GM18526 (cell line): ENCODE data around the gene ITGBL1.

Experiments used
- POLR2A ChIP-seq: IDR thresholded peaks from 3 replicates; pipeline ENCODE4 v1.6.1; 2011; ENCODE audit not compliant: insufficient read length; ENCODE audit errors: extremely low read depth

ITGBL1 gene

GRCh38 chr13:101429733-101430132 lies 22.7 kb upstream of the ITGBL1 start:
- no peak for TF ChIP-seq POLR2A

GRCh38 chr13:101433895-101434294 lies 18.6 kb upstream of the ITGBL1 start:
- TF ChIP-seq POLR2A: no peak

- no peak for TF ChIP-seq POLR2A
These were observed 18.0 kb upstream of the ITGBL1 start for GRCh38 chr13:101434486-101434885.

- TF ChIP-seq POLR2A: no peak
These were observed 4.6 kb upstream of the ITGBL1 start for GRCh38 chr13:101447852-101448251.

- TF ChIP-seq POLR2A: no peak
These were observed 2.4 kb upstream of the ITGBL1 start for GRCh38 chr13:101449790-101450748.

GRCh38 chr13:101450749-101451130 lies 1.7 kb upstream of the ITGBL1 start:
- no peak for TF ChIP-seq POLR2A

- TF ChIP-seq POLR2A: no peak
These were observed 834 bp upstream of the ITGBL1 start for GRCh38 chr13:101451641-101452040.

GRCh38 chr13:101453784-101454201 lies 1.3 kb downstream of the ITGBL1 start:
- TF ChIP-seq POLR2A: no peak

- TF ChIP-seq POLR2A: no peak
These were observed 2.3 kb downstream of the ITGBL1 start for GRCh38 chr13:101454767-101455166.

- TF ChIP-seq POLR2A: no peak
These were observed 3.4 kb downstream of the ITGBL1 start for GRCh38 chr13:101455863-101456262.

GRCh38 chr13:101457176-101457575 lies 4.7 kb downstream of the ITGBL1 start:
- TF ChIP-seq POLR2A: no peak

GRCh38 chr13:101465877-101466276 lies 13.4 kb downstream of the ITGBL1 start:
- TF ChIP-seq POLR2A: no peak

- TF ChIP-seq POLR2A: no peak
These were observed 14.9 kb downstream of the ITGBL1 start for GRCh38 chr13:101467415-101467814.

- no peak for TF ChIP-seq POLR2A
These were observed 21.0 kb downstream of the ITGBL1 start for GRCh38 chr13:101473458-101473857.

- TF ChIP-seq POLR2A: no peak
These were observed 22.0 kb downstream of the ITGBL1 start for GRCh38 chr13:101474419-101474957.

GRCh38 chr13:101475536-101475935 lies 23.1 kb downstream of the ITGBL1 start:
- TF ChIP-seq POLR2A: no peak

- TF ChIP-seq POLR2A: no peak
These were observed 28.9 kb downstream of the ITGBL1 start for GRCh38 chr13:101481421-101481820.
